WTC11 (cell line): ENCODE data around the gene RPS4Y1.

Experiments used
- ATF3 ChIP-seq: sonication (generic); formaldehyde crosslinking; conservative IDR thresholded peaks from 2 replicates; pipeline ENCODE4 v1.8.1; 2022; ENCODE audit warnings: mild to moderate bottlenecking, missing genetic modification reagents
- CTCF ChIP-seq: fragments of 200-600 bp; IDR thresholded peaks from 2 replicates; pipeline ENCODE4 v1.8.0; 2022; ENCODE audit warnings: antibody characterized with exemption
- NR1H2 ChIP-seq: sonication (generic); formaldehyde crosslinking; IDR thresholded peaks from 2 replicates; pipeline ENCODE4 v1.9.0; 2021; ENCODE audit warnings: mild to moderate bottlenecking, moderate library complexity, missing genetic modification reagents
- NR2C2 ChIP-seq: sonication (generic); formaldehyde crosslinking; IDR thresholded peaks from 2 replicates; pipeline ENCODE4 v1.8.0; 2022; ENCODE audit warnings: mild to moderate bottlenecking, missing genetic modification reagents
- RORB ChIP-seq: fragments of 250-450 bp; sonication (Bioruptor Pico); IDR thresholded peaks from 2 replicates; pipeline ENCODE4 v1.9.0; 2021; ENCODE audit warnings: mild to moderate bottlenecking
- TEAD4 ChIP-seq: sonication (generic); formaldehyde crosslinking; IDR thresholded peaks from 2 replicates; pipeline ENCODE4 v1.8.0; 2022; ENCODE audit warnings: mild to moderate bottlenecking, missing genetic modification reagents
- USF2 ChIP-seq: sonication (generic); formaldehyde crosslinking; IDR thresholded peaks from 2 replicates; pipeline ENCODE4 v1.8.1; 2023; ENCODE audit warnings: mild to moderate bottlenecking, missing genetic modification reagents, moderate library complexity

GRCh38 chrY:2874211-2874610 is 32.8 kb downstream of the RPS4Y1 start:
- TF ChIP-seq NR2C2: no peak
- TF ChIP-seq TEAD4: no peak
- TF ChIP-seq NR1H2 (CRISPR knock-in tag): no peak
- no peak for TF ChIP-seq USF2
- no peak for TF ChIP-seq CTCF
- no peak for TF ChIP-seq ATF3 (CRISPR knock-in tag)
- no peak for TF ChIP-seq RORB (CRISPR knock-in tag)
